Activated CD8-positive, alpha-beta T cell treated with anti-CD3 and anti-CD28 coated beads for 36 hours (primary cell): ENCODE results near the gene DUSP7. TPM values are rescaled to one million over a fixed set of nuclear protein-coding genes. Genes with fewer than 3 reads are reported as not detected.

Experiments
- ATAC-seq: fragments of 200-7000 bp; cut with Tn5 transposase; one replicate; pipeline ENCODE4 v1.10.0; 2021; ENCODE audit warnings: mild to moderate bottlenecking, moderate library complexity
- CTCF ChIA-PET: fragments of 350-600 bp; sonication (Branson Sonifier 250); formaldehyde crosslinking; loops from one replicate; lab custom pipeline; 2021; ENCODE audit warnings: antibody characterized with exemption; lab: Charles Lee
- POLR2A ChIA-PET: fragments of 350-600 bp; sonication (Branson Sonifier 250); formaldehyde crosslinking; loops from one replicate; lab custom pipeline; 2021; ENCODE audit warnings: antibody characterized with exemption; lab: Charles Lee
- DNase-seq: peaks from one replicate; pipeline ENCODE4 v3.0.0-alpha.2; 2020
- H3K27ac Mint-ChIP-seq: one replicate; pipeline ENCODE4 v1.8.0; 2021; ENCODE audit warnings: mild to moderate bottlenecking, mixed read lengths
- H3K27me3 Mint-ChIP-seq: one replicate; pipeline ENCODE4 v1.8.0; 2021; ENCODE audit warnings: mixed read lengths
- H3K36me3 Mint-ChIP-seq: one replicate; pipeline ENCODE4 v1.8.0; 2021; ENCODE audit warnings: low read depth, mixed read lengths
- H3K4me1 Mint-ChIP-seq: one replicate; pipeline ENCODE4 v1.8.0; 2021; ENCODE audit warnings: low read depth, mixed read lengths
- H3K4me3 Mint-ChIP-seq: one replicate; pipeline ENCODE4 v1.8.0; 2021; ENCODE audit warnings: mild to moderate bottlenecking, moderate library complexity, mixed read lengths
- H3K9me3 Mint-ChIP-seq: one replicate; pipeline ENCODE4 v1.8.0; 2021; ENCODE audit warnings: mixed read lengths
- intact Hi-C: fragments of 100-400 bp; cut with micrococcal nuclease; formaldehyde crosslinking; loops from one replicate; pipeline ENCODE4 v1.10.0; 2022
- total RNA-seq, 2 experiments: library from RNA; stranded (reverse); gene quantifications; one replicate each; pipeline ENCODE4 v1.2.3, GENCODE V29; 2021
- TF ChIP-seq, protein P1 (sequence below): fragments of 200-600 bp; IDR thresholded peaks from one replicate; pipeline ENCODE4 v1.8.0; 2022; ENCODE audit warnings: antibody characterized with exemption, mild to moderate bottlenecking

Gene DUSP7
- total RNA-seq, 2 experiments from 2014 or later = 19.6 to 21.6 TPM

DNA sequence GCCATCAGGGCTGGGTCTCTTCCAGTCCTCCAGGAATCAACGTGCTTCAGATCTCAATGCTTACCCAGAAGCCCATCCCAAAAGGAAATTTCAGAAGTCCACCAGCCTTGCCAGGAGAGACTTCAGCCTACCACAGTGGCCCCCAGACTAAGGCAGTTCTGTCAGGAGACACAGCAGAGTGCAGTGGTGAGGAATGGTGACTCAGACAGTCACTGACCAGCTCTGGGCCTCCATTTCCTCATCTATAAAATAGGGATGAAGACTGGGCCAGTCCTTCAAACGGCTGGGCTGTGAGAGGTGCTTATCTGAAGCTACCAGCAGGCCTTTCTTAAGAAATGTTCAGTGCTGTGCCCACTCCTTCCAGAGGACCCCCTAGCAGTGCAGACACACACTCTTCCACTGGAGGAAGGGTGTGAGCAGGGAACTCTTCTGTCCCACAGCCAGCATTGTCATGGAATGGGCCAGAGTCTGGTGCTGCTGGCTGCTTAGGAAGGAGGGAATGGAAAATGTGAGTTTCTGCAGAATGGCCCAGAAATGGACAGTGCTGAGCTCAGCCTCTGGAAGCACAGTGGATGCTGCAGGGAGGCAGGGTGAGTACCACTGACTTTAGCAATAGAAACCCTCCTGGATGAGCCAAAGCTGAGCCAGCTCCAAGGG is 41.6 kb upstream of the DUSP7 start:
- no peaks in the 10 kb centered on the region for H3K4me1 Mint-ChIP-seq
- no peak overlapping the region for H3K27ac Mint-ChIP-seq
- CTCF ChIA-PET = interaction anchor here (1.2 kb wide), 1 partner anchor 44 kb away, joined by 3 read pairs; no protein-coding TSS in a partner anchor
- H3K27me3 Mint-ChIP-seq = no peaks in the 10 kb centered on the region
- TF ChIP-seq, protein P1, sequence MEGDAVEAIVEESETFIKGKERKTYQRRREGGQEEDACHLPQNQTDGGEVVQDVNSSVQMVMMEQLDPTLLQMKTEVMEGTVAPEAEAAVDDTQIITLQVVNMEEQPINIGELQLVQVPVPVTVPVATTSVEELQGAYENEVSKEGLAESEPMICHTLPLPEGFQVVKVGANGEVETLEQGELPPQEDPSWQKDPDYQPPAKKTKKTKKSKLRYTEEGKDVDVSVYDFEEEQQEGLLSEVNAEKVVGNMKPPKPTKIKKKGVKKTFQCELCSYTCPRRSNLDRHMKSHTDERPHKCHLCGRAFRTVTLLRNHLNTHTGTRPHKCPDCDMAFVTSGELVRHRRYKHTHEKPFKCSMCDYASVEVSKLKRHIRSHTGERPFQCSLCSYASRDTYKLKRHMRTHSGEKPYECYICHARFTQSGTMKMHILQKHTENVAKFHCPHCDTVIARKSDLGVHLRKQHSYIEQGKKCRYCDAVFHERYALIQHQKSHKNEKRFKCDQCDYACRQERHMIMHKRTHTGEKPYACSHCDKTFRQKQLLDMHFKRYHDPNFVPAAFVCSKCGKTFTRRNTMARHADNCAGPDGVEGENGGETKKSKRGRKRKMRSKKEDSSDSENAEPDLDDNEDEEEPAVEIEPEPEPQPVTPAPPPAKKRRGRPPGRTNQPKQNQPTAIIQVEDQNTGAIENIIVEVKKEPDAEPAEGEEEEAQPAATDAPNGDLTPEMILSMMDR = no peak
- ATAC-seq (no peak), DNase-seq (no peak)
- no peak overlapping the region for H3K4me3 Mint-ChIP-seq
- POLR2A ChIA-PET = no interaction called here
- H3K36me3 Mint-ChIP-seq = peaks cover 14% of the 10 kb centered on the region
- intact Hi-C loops = no loop called here
- H3K9me3 Mint-ChIP-seq = no peaks in the 10 kb centered on the region

DNA sequence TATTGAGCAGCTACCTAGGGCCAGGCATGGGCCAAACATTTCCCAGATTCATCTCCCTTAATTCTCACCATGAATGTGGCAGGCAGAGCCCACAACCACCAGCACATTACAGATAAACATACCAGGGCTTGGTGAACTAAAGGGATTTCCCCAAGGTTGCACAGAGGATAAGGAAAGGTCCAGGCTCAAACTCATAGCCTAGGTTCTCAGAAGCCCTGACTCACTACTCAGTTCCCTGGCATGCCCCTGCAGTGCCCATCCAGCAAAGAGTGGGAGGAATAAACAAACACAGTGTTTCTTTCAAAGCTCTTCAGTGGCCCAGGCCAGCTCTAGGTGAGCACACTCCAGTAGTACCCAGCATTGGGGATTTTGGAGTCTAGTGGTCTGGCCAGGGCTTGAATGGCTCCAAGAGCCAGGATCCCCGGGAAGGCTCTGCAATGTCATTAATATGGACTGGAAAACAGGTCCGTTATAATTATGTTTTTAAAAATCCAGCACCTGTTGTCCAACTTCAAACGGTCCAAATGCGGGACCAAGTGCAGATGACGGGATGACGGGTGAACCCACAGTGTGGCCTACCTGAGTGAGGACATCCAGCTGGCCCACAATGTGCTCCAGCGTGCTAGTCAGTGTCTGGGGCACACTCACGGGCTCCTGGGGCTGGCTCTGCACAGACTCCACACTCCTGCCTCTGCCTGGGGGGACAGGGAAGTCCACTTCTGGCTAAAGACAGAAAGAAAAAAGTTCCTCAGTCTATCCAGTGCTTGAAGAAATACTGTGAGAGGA is 39.8 kb upstream of the DUSP7 start:
- CTCF ChIA-PET = interaction anchor here (1.1 to 1.2 kb wide), 2 partner anchors 12 to 27 kb away, joined by 3 read pairs; no protein-coding TSS in a partner anchor
- H3K9me3 Mint-ChIP-seq = no peaks in the 10 kb centered on the region
- H3K4me3 Mint-ChIP-seq = no peak overlapping the region
- TF ChIP-seq, protein P1 = no peak
- intact Hi-C loops = no loop called here
- ATAC-seq (peak; percentile 45), DNase-seq (no peak)
- H3K27me3 Mint-ChIP-seq = no peaks in the 10 kb centered on the region
- peaks cover 8% of the 10 kb centered on the region for H3K36me3 Mint-ChIP-seq
- POLR2A ChIA-PET = no interaction called here
- H3K4me1 Mint-ChIP-seq = no peaks in the 10 kb centered on the region
- no peak overlapping the region for H3K27ac Mint-ChIP-seq

DNA sequence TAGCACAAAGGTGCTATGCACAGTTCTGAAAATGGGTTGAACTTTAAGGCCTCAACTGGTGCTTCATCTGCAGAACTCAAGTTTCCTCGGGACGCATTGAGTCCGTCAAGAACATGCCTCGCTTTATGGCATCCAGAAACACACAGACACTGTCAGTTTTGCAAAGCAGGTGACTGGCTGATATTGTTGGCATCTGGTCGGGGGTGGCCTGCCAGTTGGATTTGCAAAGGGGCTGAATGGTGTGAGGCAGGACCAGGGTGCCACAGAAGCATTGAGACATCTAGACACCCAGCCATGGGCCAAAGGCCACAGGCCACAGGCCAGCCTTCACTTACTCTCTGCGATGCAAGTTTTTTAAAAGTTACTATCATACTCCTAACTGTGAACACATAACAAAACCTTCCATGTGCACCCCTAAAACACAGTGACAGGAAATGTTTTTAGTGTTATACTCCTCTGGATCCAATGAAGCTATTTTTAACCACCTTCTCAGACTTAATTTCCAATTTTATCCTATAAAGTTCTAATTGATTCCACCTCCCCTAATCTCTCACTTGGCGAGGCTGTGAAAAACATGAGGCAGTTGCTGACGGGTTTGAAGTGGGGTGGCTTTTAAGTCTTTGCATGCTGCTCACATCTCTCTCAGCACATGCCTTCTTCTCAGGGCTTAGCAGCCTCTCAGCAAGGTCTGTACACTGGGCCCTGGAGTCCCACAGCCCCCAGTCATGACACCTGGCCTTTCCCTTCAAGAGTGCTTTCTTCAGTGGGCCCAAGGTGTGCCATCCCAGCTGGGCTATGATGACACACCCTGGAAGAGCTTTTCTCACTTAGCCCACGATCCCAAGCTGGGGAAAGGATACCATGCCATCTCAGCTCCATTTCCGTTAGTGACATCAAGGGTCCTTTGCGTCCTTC is 38.5 kb upstream of the DUSP7 start:
- ChIA-PET POLR2A (no interaction called here), CTCF (no interaction called here)

DNA sequence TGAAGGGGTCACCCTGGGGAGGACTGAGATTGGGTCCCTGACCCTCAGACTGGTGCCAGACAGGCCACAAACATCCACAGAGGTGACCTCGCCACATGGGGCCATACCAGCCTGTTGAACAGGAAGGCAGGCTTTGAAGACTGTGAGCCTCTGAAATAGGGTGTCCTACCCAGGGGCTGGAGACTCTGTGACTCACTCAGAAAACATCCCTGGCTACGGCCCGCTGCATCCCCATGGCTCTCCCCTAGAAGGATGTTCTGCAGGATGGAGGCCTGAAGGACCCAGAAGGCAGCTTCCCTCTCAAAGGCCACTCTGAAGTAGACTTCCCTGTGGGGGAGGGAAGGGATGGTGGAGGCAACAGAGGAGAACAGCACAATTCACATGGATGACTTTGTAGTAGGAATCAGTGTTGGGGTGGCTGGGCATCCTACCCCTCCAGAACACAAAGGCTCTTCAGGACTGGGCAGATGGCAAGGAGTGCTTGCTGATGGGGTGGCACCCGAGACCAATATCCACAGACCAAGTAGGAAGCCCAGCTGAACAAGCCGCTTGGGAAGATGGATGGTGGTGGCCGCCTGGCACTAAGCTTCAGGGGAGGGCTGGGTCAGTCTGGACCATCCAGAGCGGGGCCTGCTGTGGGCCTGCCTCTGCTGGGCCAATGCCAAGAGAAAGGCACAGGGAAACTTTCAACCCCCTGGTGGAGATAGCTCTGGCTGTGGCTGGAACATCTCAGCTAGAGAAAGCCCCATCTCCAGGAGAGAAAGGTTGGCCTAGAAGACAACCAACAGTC is 37.6 kb upstream of the DUSP7 start:
- no peak for DNase-seq
- POLR2A ChIA-PET = no interaction called here

More for the DNA sequence above, 38.5 kb upstream of the DUSP7 start:
- Mint-ChIP-seq H3K27me3 (no peaks in the 10 kb centered on the region), H3K4me1 (no peaks in the 10 kb centered on the region), H3K4me3 (no peak overlapping the region), H3K27ac (no peak overlapping the region), H3K9me3 (no peaks in the 10 kb centered on the region), H3K36me3 (peaks cover 7% of the 10 kb centered on the region)
- TF ChIP-seq, protein P1 = no peak
- ATAC-seq (no peak), DNase-seq (no peak)
- intact Hi-C loops = no loop called here

More for the DNA sequence above, 37.6 kb upstream of the DUSP7 start:
- no peak overlapping the region for H3K4me3 Mint-ChIP-seq
- H3K27ac Mint-ChIP-seq = no peak overlapping the region
- no peaks in the 10 kb centered on the region for H3K4me1 Mint-ChIP-seq
- peaks cover 3% of the 10 kb centered on the region for H3K36me3 Mint-ChIP-seq
- CTCF ChIA-PET = no interaction called here
- no peaks in the 10 kb centered on the region for H3K9me3 Mint-ChIP-seq
- intact Hi-C loops = no loop called here
- H3K27me3 Mint-ChIP-seq = no peaks in the 10 kb centered on the region
- no peak for ATAC-seq
- TF ChIP-seq, protein P1 = no peak
